HEK293 (cell line): Measurements from ENCODE around the gene FBXW5.

Experiments
- BCL11B ChIP-seq: fragments of 450-650 bp; formaldehyde crosslinking; IDR thresholded peaks from 2 replicates; pipeline ENCODE4 v1.5.1; 2016; ENCODE audit warnings: low read depth, missing biosample characterization, missing genetic modification characterization
- GLI2 ChIP-seq: fragments of 450-650 bp; formaldehyde crosslinking; IDR thresholded peaks from 2 replicates; pipeline ENCODE4; 2017; ENCODE audit warnings: missing biosample characterization, missing genetic modification characterization, low read depth, borderline replicate concordance
- OVOL3 ChIP-seq: fragments of 450-650 bp; formaldehyde crosslinking; IDR thresholded peaks from 2 replicates; pipeline ENCODE4 v1.5.1; 2016; ENCODE audit warnings: missing biosample characterization, missing genetic modification characterization
- SALL2 ChIP-seq: fragments of 450-650 bp; formaldehyde crosslinking; IDR thresholded peaks from 2 replicates; pipeline ENCODE4 v1.5.0; 2017; ENCODE audit warnings: missing biosample characterization, mild to moderate bottlenecking, missing genetic modification characterization, borderline replicate concordance
- ZBTB1 ChIP-seq: fragments of 450-650 bp; formaldehyde crosslinking; IDR thresholded peaks from 2 replicates; pipeline ENCODE4 v1.5.1; 2016; ENCODE audit warnings: missing biosample characterization, missing genetic modification characterization
- ZBTB7A ChIP-seq: fragments of 450-650 bp; formaldehyde crosslinking; IDR thresholded peaks from 2 replicates; pipeline ENCODE4 v1.5.1; 2016; ENCODE audit warnings: low read depth, missing biosample characterization, missing genetic modification characterization
- ZEB2 ChIP-seq: fragments of 450-650 bp; formaldehyde crosslinking; IDR thresholded peaks from 2 replicates; pipeline ENCODE4 v1.5.1; 2016; ENCODE audit warnings: missing biosample characterization, missing genetic modification characterization
- ZFP37 ChIP-seq: fragments of 450-650 bp; formaldehyde crosslinking; IDR thresholded peaks from 2 replicates; pipeline ENCODE4 v1.5.1; 2016; ENCODE audit warnings: missing biosample characterization, missing genetic modification characterization
- ZNF146 ChIP-seq: fragments of 450-650 bp; formaldehyde crosslinking; IDR thresholded peaks from 2 replicates; pipeline ENCODE4 v1.5.1; 2016; ENCODE audit warnings: missing biosample characterization, missing genetic modification characterization
- ZNF19 ChIP-seq: fragments of 450-650 bp; formaldehyde crosslinking; IDR thresholded peaks from 2 replicates; pipeline ENCODE4; 2016; ENCODE audit warnings: missing biosample characterization, missing genetic modification characterization, low read depth
- ZNF23 ChIP-seq: fragments of 450-650 bp; formaldehyde crosslinking; IDR thresholded peaks from 2 replicates; pipeline ENCODE4 v1.5.1; 2016; ENCODE audit warnings: missing biosample characterization, missing genetic modification characterization, borderline replicate concordance
- ZNF266 ChIP-seq: fragments of 450-650 bp; formaldehyde crosslinking; IDR thresholded peaks from 2 replicates; pipeline ENCODE4 v1.5.1; 2016; ENCODE audit warnings: missing biosample characterization, missing genetic modification characterization, low read depth
- ZNF341 ChIP-seq: fragments of 450-650 bp; formaldehyde crosslinking; IDR thresholded peaks from 2 replicates; pipeline ENCODE4; 2016; ENCODE audit warnings: low read depth, missing biosample characterization, missing genetic modification characterization
- ZNF423 ChIP-seq: fragments of 450-650 bp; formaldehyde crosslinking; IDR thresholded peaks from 2 replicates; pipeline ENCODE4 v1.5.1; 2016; ENCODE audit warnings: missing biosample characterization, missing genetic modification characterization
- ZNF560 ChIP-seq: fragments of 450-650 bp; formaldehyde crosslinking; IDR thresholded peaks from 2 replicates; pipeline ENCODE4 v1.5.1; 2017; ENCODE audit warnings: missing biosample characterization, missing genetic modification characterization, borderline replicate concordance
- ZNF610 ChIP-seq: fragments of 450-650 bp; formaldehyde crosslinking; IDR thresholded peaks from 2 replicates; pipeline ENCODE4 v1.5.1; 2016; ENCODE audit warnings: missing biosample characterization, missing genetic modification characterization, borderline replicate concordance
- ZNF626 ChIP-seq: fragments of 450-650 bp; sonication (Bioruptor Pico); formaldehyde crosslinking; IDR thresholded peaks from 2 replicates; pipeline ENCODE4 v1.5.1; 2018; ENCODE audit warnings: missing biosample characterization, missing genetic modification characterization, inconsistent platforms
- ZNF701 ChIP-seq: fragments of 450-650 bp; formaldehyde crosslinking; IDR thresholded peaks from 2 replicates; pipeline ENCODE4 v1.5.1; 2016; ENCODE audit warnings: missing biosample characterization, missing genetic modification characterization
- ZNF768 ChIP-seq: fragments of 450-650 bp; formaldehyde crosslinking; IDR thresholded peaks from 2 replicates; pipeline ENCODE4 v1.5.1; 2018; ENCODE audit warnings: missing biosample characterization, mild to moderate bottlenecking, missing genetic modification characterization
- ZNF791 ChIP-seq: fragments of 450-650 bp; formaldehyde crosslinking; IDR thresholded peaks from 2 replicates; pipeline ENCODE4 v1.5.1; 2016; ENCODE audit warnings: missing biosample characterization, missing genetic modification characterization
- TF ChIP-seq, protein P1 (sequence below): fragments of 450-650 bp; formaldehyde crosslinking; IDR thresholded peaks from 2 replicates; pipeline ENCODE4 v1.5.1; 2016; ENCODE audit warnings: missing biosample characterization, missing genetic modification characterization, borderline replicate concordance
- TF ChIP-seq, protein P2 (sequence below): fragments of 450-650 bp; formaldehyde crosslinking; IDR thresholded peaks from 2 replicates; pipeline ENCODE4 v1.5.1; 2016; ENCODE audit warnings: missing biosample characterization, missing genetic modification characterization
- TF ChIP-seq, protein P3 (sequence below): fragments of 450-650 bp; formaldehyde crosslinking; IDR thresholded peaks from 2 replicates; pipeline ENCODE4 v1.5.1; 2016; ENCODE audit warnings: missing biosample characterization, missing genetic modification characterization, borderline replicate concordance
- TF ChIP-seq, protein P4 (sequence below): fragments of 450-650 bp; IDR thresholded peaks from 2 replicates; pipeline ENCODE4 v1.5.1; 2018; ENCODE audit warnings: missing biosample characterization, mild to moderate bottlenecking, missing genetic modification characterization

The FBXW5 gene

DNA sequence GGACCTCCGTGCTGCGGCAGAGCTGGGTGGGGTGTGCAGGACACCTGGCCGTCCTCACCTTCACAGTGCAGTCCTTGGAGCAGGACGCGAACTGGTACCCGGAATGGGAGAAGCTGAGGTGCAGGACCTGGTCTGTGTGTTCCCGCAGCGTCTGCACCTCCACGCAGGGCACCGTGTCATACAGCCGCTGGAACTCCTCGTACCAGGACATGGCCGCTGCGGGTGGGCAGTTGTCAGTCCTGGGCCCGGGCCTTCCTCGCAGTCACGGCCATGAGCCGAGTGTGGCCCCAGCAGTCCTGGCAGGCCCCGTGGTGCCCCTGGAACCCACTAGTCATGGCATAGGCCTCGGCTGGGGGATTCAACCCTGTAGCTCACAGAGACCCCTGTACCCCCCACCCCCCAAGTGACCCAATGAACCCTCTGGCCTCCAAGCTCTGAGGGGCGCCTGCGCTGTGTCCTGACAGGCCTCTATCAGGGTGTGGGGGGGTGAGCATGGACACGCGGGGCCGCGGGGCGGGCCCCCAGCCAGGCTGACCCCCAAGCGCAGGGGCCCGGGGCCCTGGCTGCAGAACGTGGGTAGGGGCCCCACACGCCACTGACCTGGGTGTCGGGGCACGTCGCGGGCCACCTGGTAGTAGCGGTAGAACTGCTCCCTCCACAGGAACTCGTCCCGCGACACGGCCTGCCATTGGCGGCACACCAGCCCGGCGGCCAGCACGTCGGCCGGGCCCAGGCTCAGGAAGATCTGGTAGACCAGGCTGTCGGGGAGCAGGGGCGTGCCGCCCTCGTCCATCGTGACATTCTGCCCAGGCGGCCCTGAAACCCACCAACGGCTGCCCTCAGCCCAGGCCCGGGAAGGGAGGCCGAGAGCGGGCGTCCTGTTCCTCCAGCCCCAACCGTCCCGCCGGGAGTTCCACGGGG lies 987 bp downstream of the FBXW5 start (continued):
- TF ChIP-seq, protein P1, sequence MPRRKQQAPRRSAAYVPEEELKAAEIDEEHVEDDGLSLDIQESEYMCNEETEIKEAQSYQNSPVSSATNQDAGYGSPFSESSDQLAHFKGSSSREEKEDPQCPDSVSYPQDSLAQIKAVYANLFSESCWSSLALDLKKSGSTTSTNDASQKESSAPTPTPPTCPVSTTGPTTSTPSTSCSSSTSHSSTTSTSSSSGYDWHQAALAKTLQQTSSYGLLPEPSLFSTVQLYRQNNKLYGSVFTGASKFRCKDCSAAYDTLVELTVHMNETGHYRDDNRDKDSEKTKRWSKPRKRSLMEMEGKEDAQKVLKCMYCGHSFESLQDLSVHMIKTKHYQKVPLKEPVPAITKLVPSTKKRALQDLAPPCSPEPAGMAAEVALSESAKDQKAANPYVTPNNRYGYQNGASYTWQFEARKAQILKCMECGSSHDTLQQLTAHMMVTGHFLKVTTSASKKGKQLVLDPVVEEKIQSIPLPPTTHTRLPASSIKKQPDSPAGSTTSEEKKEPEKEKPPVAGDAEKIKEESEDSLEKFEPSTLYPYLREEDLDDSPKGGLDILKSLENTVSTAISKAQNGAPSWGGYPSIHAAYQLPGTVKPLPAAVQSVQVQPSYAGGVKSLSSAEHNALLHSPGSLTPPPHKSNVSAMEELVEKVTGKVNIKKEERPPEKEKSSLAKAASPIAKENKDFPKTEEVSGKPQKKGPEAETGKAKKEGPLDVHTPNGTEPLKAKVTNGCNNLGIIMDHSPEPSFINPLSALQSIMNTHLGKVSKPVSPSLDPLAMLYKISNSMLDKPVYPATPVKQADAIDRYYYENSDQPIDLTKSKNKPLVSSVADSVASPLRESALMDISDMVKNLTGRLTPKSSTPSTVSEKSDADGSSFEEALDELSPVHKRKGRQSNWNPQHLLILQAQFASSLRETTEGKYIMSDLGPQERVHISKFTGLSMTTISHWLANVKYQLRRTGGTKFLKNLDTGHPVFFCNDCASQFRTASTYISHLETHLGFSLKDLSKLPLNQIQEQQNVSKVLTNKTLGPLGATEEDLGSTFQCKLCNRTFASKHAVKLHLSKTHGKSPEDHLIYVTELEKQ (tag by site-specific recombination): no peak
- TF ChIP-seq OVOL3 (tag by site-specific recombination): no peak
- no peak for TF ChIP-seq SALL2
- TF ChIP-seq ZNF610 (tag by site-specific recombination): no peak
- peak; percentile 65; the same call in 1 of the 2 replicates for TF ChIP-seq ZFP37
- TF ChIP-seq ZNF768 (tag by site-specific recombination): no peak
- TF ChIP-seq BCL11B (tag by site-specific recombination): no peak
- no peak for TF ChIP-seq ZNF626
- TF ChIP-seq ZEB2 (tag by site-specific recombination): no peak
- no peak for TF ChIP-seq ZBTB1
- no peak for TF ChIP-seq GLI2 (tag by site-specific recombination)
- TF ChIP-seq ZNF146 (tag by site-specific recombination): no peak
- no peak for TF ChIP-seq ZNF341
- peak; percentile 75; the same call in 1 of the 2 replicates for TF ChIP-seq ZBTB7A
- no peak for TF ChIP-seq ZNF19 (tag by site-specific recombination)
- TF ChIP-seq, protein P2, sequence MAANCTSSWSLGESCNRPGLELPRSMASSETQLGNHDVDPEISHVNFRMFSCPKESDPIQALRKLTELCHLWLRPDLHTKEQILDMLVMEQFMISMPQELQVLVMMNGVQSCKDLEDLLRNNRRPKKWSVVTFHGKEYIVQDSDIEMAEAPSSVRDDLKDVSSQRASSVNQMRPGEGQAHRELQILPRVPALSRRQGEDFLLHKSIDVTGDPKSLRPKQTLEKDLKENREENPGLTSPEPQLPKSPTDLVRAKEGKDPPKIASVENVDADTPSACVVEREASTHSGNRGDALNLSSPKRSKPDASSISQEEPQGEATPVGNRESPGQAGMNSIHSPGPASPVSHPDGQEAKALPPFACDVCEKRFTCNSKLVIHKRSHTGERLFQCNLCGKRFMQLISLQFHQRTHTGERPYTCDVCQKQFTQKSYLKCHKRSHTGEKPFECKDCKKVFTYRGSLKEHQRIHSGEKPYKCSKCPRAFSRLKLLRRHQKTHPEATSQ (tag by site-specific recombination): no peak
- TF ChIP-seq ZNF791 (tag by site-specific recombination): no peak
- TF ChIP-seq ZNF23 (tag by site-specific recombination): no peak
- TF ChIP-seq, protein P3, sequence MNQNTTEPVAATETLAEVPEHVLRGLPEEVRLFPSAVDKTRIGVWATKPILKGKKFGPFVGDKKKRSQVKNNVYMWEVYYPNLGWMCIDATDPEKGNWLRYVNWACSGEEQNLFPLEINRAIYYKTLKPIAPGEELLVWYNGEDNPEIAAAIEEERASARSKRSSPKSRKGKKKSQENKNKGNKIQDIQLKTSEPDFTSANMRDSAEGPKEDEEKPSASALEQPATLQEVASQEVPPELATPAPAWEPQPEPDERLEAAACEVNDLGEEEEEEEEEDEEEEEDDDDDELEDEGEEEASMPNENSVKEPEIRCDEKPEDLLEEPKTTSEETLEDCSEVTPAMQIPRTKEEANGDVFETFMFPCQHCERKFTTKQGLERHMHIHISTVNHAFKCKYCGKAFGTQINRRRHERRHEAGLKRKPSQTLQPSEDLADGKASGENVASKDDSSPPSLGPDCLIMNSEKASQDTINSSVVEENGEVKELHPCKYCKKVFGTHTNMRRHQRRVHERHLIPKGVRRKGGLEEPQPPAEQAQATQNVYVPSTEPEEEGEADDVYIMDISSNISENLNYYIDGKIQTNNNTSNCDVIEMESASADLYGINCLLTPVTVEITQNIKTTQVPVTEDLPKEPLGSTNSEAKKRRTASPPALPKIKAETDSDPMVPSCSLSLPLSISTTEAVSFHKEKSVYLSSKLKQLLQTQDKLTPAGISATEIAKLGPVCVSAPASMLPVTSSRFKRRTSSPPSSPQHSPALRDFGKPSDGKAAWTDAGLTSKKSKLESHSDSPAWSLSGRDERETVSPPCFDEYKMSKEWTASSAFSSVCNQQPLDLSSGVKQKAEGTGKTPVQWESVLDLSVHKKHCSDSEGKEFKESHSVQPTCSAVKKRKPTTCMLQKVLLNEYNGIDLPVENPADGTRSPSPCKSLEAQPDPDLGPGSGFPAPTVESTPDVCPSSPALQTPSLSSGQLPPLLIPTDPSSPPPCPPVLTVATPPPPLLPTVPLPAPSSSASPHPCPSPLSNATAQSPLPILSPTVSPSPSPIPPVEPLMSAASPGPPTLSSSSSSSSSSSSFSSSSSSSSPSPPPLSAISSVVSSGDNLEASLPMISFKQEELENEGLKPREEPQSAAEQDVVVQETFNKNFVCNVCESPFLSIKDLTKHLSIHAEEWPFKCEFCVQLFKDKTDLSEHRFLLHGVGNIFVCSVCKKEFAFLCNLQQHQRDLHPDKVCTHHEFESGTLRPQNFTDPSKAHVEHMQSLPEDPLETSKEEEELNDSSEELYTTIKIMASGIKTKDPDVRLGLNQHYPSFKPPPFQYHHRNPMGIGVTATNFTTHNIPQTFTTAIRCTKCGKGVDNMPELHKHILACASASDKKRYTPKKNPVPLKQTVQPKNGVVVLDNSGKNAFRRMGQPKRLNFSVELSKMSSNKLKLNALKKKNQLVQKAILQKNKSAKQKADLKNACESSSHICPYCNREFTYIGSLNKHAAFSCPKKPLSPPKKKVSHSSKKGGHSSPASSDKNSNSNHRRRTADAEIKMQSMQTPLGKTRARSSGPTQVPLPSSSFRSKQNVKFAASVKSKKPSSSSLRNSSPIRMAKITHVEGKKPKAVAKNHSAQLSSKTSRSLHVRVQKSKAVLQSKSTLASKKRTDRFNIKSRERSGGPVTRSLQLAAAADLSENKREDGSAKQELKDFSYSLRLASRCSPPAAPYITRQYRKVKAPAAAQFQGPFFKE (tag by site-specific recombination): no peak
- TF ChIP-seq, protein P4, sequence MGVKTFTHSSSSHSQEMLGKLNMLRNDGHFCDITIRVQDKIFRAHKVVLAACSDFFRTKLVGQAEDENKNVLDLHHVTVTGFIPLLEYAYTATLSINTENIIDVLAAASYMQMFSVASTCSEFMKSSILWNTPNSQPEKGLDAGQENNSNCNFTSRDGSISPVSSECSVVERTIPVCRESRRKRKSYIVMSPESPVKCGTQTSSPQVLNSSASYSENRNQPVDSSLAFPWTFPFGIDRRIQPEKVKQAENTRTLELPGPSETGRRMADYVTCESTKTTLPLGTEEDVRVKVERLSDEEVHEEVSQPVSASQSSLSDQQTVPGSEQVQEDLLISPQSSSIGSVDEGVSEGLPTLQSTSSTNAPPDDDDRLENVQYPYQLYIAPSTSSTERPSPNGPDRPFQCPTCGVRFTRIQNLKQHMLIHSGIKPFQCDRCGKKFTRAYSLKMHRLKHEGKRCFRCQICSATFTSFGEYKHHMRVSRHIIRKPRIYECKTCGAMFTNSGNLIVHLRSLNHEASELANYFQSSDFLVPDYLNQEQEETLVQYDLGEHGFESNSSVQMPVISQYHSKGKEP (tag by site-specific recombination): no peak
- TF ChIP-seq ZNF560: no peak
- no peak for TF ChIP-seq ZNF266 (tag by site-specific recombination)
- TF ChIP-seq ZNF423 (tag by site-specific recombination): no peak
- TF ChIP-seq ZNF701: no peak
